ENCODE measurements around the gene NCK1.

DNA sequence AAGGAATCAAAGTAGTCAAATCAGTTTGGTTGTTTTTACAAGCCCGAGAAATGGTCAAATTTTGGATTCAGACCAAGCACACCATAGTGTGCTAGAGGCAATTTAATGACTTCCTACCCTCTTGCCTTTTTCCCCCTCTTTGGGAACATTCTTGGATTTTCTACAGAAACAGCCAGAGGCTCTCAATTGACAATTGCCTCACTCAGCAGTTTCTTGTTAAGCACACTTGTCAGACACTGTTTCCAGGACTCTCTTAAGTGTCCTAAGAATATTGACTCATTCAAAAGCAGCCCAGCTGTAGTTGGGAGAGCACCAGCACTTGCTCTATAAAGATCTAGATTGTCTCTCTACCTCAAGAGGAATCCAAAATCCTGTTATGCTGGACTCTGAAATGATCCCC is 44.6 kb upstream of the NCK1 start:
- TF ChIP-seq YY1 (IDR thresholded peaks at IDR 0.05; ENCODE audit: insufficient read depth, insufficient read length): no peak
- TF ChIP-seq SUZ12 (IDR thresholded peaks at IDR 0.05; ENCODE audit: extremely low read depth, insufficient read depth, insufficient read length): no peak

Measured in NT2/D1 (cell line).